Medulla oblongata (tissue), 1 donor: Measurements from ENCODE around the gene EDIL3.

Experiments used
- DNase-seq: peaks from one replicate; pipeline ENCODE4 v3.0.0-alpha.2; 2015; ENCODE audit errors: extremely low spot score

Gene EDIL3

DNA sequence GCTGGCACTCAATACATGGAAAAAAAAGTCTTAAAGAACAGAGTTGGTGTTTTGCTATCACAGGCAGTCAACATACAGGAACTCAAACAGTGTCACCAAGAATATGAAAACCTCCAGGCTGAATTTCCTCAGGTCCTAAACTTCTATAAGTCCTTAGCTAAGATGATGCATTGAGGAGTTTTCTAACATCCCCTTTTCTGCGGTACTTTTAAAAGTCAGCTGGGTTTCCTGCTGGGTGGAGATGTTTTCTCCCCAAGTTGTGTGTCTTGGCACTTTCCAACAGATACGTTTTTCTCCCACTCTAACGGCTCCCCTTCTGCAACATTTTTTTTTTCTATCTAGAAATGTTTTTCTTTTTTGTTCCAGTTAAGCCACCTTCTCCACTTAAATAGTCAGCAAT lies 419.2 kb downstream of the EDIL3 start:
- DNase-seq = no peak

- no peak for DNase-seq
These were observed 420.4 kb downstream of the EDIL3 start for GRCh38 chr5:83964271-83964670.

DNA sequence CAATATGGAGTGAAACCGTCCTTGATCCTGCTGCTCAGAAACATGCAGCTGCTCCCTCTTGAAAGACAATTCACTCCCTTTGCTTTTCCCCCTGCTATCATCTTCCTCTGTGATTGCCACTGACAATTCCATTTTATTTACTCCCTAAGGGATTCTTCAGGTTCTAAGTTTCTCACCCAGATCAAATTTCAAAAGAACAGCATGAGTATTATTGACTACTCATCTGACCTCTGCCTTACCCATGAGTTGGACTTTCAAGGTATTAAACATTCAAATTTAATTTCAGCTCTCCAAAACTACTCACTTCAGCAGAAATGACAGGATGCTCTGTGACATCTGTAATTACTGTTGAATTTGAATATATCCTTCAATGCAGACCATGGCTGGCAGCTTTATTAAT lies 427.5 kb downstream of the EDIL3 start:
- DNase-seq = no peak

GRCh38 chr5:83956386-83956785 lies 428.3 kb downstream of the EDIL3 start:
- no peak for DNase-seq

DNA sequence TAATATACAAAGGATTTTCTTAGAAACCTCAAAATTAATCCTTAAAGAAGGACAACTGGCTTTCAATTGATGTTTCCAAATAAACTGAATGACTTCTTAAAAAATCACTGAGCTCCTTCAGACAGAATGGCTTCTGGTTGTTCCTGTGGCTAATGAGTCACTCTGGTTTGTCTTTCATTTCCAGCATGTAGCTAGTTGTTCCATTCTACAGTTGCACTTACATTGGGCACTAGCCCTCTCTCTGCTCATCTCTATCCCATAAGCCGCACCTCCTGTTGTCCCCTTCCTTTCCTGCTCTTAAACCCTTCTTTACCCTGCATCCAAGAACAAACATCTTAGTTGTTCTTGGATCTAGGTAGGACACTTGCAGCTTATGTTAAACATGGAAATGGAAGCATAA lies 428.8 kb downstream of the EDIL3 start:
- DNase-seq = no peak

DNA sequence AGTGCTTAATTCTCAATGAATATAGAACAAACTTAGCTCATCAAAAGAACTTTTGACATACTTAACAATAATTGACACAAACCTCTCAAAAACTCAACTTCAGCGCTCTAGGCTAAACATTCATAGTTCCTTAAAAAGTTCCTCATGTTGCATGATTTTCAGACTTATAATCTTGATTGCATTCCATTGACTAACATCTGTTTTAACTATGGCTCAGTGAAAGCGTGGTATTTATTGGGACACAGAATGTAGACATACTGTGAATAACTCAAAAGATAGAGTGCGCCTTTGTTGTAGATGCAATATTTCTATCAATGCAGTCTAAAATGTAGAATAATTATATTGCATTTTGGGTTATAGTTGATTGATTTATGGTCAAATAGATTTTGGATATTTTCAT lies 436.9 kb downstream of the EDIL3 start:
- no peak for DNase-seq

- DNase-seq = no peak
These were observed 438.2 kb downstream of the EDIL3 start for GRCh38 chr5:83946516-83946915.

DNA sequence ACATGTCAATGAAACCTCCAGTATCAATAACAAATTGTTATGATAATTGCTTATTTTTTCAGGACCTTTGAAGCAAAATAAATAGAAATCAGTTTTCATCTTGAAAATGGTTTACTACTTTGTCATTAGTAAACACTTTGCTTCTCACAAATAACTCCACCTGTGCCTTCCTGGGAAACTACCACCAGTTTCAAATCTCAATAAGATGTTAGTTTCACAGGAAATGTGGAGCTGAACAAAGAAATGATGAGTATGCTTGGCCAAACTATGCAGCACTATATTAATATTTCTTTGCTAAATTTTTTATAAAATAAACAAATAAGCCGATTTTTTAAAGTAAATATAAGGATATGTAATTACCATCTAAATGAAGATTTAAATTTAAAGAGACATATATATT lies 442.5 kb downstream of the EDIL3 start:
- DNase-seq = no peak

DNA sequence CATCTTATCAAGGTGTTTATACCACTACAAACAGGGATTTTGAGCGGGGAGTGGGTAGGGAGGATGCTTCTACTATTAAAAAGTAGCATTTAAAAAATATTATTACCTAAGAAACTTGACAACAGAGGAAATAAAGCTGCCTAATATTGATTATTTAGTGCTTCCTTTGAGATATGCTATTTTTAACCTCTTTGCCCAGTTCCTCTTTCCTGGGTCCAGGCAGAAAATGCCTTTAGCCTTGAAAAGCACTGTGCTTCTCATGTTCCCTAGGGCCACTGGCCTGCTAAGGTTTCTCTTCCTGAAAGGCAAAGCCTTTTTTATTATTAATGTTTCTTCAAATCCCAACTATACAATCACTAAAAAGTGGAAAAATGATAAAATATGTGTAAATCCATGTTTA lies 446.8 kb downstream of the EDIL3 start:
- no peak for DNase-seq

DNA sequence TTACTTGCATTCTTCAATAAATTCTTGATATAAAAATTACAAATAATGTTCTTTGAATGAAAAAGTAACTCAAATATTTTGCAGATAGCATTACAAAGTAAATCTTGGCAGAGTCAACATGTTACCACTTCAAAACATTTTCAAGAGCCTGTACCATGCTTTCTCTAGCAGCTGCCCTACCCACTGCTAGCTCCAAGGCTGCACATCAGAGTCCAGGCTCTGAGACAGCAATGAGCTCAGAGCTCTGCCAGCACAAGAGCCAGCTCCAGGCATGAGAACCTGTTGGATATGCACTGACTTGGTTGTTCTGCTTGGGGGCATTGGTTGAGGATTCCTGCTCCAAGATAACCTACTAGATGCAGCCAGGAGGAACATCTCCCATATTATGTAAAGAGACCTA lies 452.7 kb downstream of the EDIL3 start:
- no peak for DNase-seq

DNA sequence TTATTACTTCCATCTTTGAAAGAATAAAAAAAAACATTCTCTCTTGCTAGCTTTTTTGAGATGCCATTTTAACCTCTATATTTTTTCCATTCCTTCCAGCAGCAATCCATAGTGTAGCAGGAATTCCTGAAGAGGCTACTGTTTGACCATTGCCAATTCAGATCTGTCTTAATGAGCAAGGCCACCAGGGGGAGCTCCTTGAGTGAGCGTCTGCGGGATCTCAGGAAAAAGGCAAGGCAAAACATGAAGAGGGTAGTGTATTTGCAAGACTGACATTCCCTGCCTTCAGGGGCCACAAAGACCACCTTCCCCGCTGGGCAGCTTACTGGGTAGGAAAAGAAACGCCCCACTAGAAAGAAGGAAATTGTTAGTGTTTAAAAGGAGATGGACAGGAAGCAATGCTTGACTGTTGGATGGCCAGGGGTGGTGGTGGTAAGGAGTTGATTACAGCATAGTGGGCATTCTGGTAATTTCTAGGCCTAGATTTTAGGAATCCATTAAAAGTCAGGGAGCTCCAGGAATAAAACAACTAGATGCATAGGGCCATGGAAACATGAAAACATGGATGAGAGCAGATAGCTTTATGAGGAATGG lies 457.4 kb downstream of the EDIL3 start:
- peak; percentile 87 for DNase-seq

- DNase-seq = no peak
These were observed 458.7 kb downstream of the EDIL3 start for GRCh38 chr5:83925955-83926337.

GRCh38 chr5:83925321-83925954 lies 459.2 kb downstream of the EDIL3 start:
- DNase-seq = peak; percentile 38

GRCh38 chr5:83924891-83925290 lies 459.8 kb downstream of the EDIL3 start:
- DNase-seq = no peak

DNA sequence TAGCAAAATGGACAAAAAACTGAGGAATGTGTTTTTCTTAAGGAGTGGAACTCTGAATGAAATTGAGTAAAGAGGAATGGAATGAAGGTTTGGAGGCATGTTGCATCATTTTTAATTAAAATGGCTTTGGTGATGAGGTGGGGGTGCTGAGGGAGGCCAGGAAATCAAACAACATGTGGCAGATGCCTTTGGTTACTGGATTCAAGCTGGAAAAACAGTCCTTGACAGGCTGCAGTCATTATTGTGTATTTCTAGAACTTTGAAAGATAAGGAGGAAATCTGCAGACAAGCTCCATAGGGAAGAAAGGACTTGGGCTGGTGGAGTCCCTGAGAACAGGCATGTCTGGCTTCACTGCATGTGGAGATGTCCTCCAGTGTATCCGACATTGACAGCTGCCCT lies 460.5 kb downstream of the EDIL3 start:
- no peak for DNase-seq

- peak; percentile 70 for DNase-seq
These were observed 462.0 kb downstream of the EDIL3 start for GRCh38 chr5:83922699-83923098.

GRCh38 chr5:83921666-83922193 lies 462.9 kb downstream of the EDIL3 start:
- no peak for DNase-seq

GRCh38 chr5:83919071-83920041 lies 465.3 kb downstream of the EDIL3 start:
- no peak for DNase-seq

DNA sequence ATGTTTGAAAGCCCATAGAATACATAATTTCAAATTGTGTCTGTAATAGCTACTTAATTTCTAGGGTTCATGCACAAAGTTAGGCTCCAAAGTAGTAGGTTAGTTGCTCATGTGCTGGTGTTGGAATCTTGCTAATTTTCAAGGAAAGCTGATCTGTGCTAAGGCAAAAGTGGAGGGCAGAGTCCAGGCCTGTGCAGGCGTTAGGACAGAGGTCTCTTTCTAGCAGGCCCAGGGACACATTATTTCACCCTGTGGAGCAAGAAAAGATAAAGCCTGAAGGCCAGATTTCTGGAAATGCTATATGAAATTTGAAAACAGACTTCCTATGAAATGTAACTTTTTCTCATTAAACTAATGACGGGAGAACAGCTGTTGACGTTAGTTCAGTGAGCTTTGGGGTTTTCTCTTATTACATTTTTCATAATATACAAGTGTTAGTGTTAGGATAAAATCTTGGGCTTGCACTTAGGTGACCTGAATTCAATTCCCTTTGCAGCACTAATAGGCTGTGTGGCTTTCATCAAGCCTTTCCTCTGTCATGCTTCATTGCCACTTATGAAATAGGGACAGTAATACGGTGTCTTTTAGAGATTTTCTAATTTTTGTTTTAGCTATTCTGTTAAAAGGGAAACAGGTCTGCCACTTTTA lies 467.3 kb downstream of the EDIL3 start:
- no peak for DNase-seq

GRCh38 chr5:83914662-83915418 lies 469.8 kb downstream of the EDIL3 start:
- DNase-seq = no peak

- peak; percentile 29 for DNase-seq
These were observed 470.5 kb downstream of the EDIL3 start for GRCh38 chr5:83914199-83914598.
